AML-193 (cell line): Measurements from ENCODE around the gene GNPNAT1.
"Not testable (repeated sequence)": the region's sequence is repeated elsewhere in the genome, so short reads cannot be mapped to it uniquely, and the experiment has no call there.

Source experiments
- DNase-seq, 2 experiments: peaks; one replicate each; lab custom pipeline; 2025; lab: John Stamatoyannopoulos, UW

Gene GNPNAT1

DNA sequence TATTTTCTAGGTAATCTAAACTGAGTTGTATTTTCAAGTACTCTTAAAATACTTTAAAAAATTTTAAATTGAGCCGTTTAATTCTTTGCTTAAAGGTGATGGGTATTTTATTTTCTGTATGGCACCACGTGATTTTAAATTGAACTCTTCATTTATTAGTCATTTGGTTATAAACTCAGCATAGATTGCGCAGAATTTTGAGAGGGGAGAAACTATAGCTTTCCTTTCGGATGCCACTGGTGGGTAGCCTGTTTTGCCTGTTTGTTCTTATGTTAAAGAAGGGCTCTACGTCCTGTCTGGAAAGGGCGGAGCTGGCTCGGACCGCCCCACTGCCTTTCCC lies 61.9 kb downstream of the GNPNAT1 start:
- DNase-seq = no peak

GRCh38 chr14:52729035-52729434 lies 62.4 kb downstream of the GNPNAT1 start:
- DNase-seq = not testable (repeated sequence)

DNA sequence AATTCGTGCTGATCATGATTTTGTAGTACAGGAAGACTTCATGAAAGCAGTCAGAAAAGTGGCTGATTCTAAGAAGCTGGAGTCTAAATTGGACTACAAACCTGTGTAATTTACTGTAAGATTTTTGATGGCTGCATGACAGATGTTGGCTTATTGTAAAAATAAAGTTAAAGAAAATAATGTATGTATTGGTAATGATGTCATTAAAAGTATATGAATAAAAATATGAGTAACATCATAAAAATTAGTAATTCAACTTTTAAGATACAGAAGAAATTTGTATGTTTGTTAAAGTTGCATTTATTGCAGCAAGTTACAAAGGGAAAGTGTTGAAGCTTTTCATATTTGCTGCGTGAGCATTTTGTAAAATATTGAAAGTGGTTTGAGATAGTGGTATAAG lies 63.9 kb downstream of the GNPNAT1 start:
- DNase-seq = not testable (repeated sequence)
